MM.1S (cell line): Measurements from ENCODE around the gene ZMIZ1.
A peak's percentile ranks its signal among the peaks of the same experiment; 100 is the strongest.

Experiments used
- DNase-seq: peaks from one replicate; pipeline ENCODE4 v3.0.0-alpha.2; 2015
- H2AFZ ChIP-seq: fragments of 300-600 bp; sonication (generic); 2 replicates; pipeline ENCODE4 v1.6.0; 2016; ENCODE audit warnings: antibody characterized with exemption, low read length
- H3F3A ChIP-seq: fragments of 300-600 bp; sonication (generic); 2 replicates; pipeline ENCODE4 v1.6.1; 2016; ENCODE audit warnings: mild to moderate bottlenecking, antibody characterized with exemption, low read length, moderate library complexity, mixed read lengths; ENCODE audit not compliant: insufficient read depth
- H3K27ac ChIP-seq: fragments of 300-600 bp; sonication (generic); 2 replicates; pipeline ENCODE4 v1.5.1; 2016; ENCODE audit warnings: mild to moderate bottlenecking, low read length
- H3K27me3 ChIP-seq: fragments of 300-600 bp; sonication (generic); replicated peaks from 2 replicates; pipeline ENCODE4 v1.6.0; 2016; ENCODE audit warnings: low read length; ENCODE audit not compliant: insufficient read depth
- H3K36me3 ChIP-seq: fragments of 300-600 bp; sonication (generic); replicated peaks from 2 replicates; pipeline ENCODE4 v1.6.1; 2016; ENCODE audit warnings: mild to moderate bottlenecking, low read length, mixed read lengths; ENCODE audit not compliant: insufficient read depth
- H3K4me1 ChIP-seq: fragments of 300-600 bp; sonication (generic); 2 replicates; pipeline ENCODE4 v1.6.1; 2016; ENCODE audit warnings: low read length, mixed read lengths
- H3K4me2 ChIP-seq: fragments of 300-600 bp; sonication (generic); 2 replicates; pipeline ENCODE4 v1.6.0; 2016; ENCODE audit warnings: low read depth, low read length
- H3K4me3 ChIP-seq: fragments of 300-600 bp; sonication (generic); 2 replicates; pipeline ENCODE4 v1.5.1; 2016; ENCODE audit warnings: low read length, mixed read lengths
- H3K79me2 ChIP-seq: fragments of 300-600 bp; sonication (generic); 2 replicates; pipeline ENCODE4 v1.6.1; 2016; ENCODE audit warnings: mixed run types, low read length, mixed read lengths
- H3K9ac ChIP-seq: fragments of 300-600 bp; sonication (generic); 2 replicates; pipeline ENCODE4 v1.6.1; 2016; ENCODE audit warnings: low read length, mixed read lengths
- H3K9me2 ChIP-seq: fragments of 300-600 bp; sonication (generic); replicated peaks from 2 replicates; pipeline ENCODE4 v1.6.1; 2016; ENCODE audit warnings: mild to moderate bottlenecking, low read length, mixed read lengths; ENCODE audit not compliant: insufficient read depth
- H3K9me3 ChIP-seq: fragments of 300-600 bp; sonication (generic); replicated peaks from 2 replicates; pipeline ENCODE4 v1.6.1; 2016; ENCODE audit warnings: mild to moderate bottlenecking, low read length, mixed read lengths; ENCODE audit not compliant: insufficient read depth
- H4K20me1 ChIP-seq: fragments of 300-600 bp; sonication (generic); 2 replicates; pipeline ENCODE4 v1.6.1; 2016; ENCODE audit warnings: mild to moderate bottlenecking, low read length, moderate library complexity, mixed read lengths; ENCODE audit not compliant: insufficient read depth
- CTCF ChIP-seq: fragments of 300-600 bp; sonication (generic); IDR thresholded peaks from 2 replicates; pipeline ENCODE4 v1.5.1; 2016; ENCODE audit warnings: antibody characterized with exemption, low read length, mixed read lengths
- EZH2 ChIP-seq: fragments of 300-600 bp; sonication (generic); optimal IDR thresholded peaks from 2 replicates; pipeline ENCODE3; 2017; ENCODE audit warnings: low read depth, mild to moderate bottlenecking, antibody characterized with exemption, low read length, mixed read lengths
- EZH2phosphoT487 ChIP-seq: fragments of 300-600 bp; sonication (generic); IDR thresholded peaks from 2 replicates; pipeline ENCODE4 v1.6.1; 2018; ENCODE audit warnings: antibody characterized with exemption, low read length

Gene ZMIZ1

DNA sequence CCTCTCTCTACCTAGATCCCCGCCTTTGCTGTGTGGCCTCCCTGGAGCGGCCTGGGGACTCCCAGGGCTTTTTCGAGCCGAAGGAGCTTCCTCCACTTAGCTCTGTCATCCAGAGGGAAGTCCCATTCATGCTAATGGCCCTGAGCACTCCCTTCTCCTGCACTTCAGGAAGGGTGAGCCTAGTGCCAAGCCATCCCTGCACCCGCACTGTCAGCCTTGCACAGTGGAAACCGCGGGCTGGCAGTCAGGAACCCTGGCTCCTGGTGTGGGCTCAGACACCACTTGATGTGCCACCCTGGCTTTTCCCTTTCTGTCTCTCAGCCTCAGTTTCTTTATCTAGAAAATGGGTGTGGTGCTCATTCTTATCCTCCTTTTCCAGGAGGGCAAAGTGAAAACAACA lies 131.6 kb downstream of the ZMIZ1 start:
- no peaks in the 10 kb centered on the region for H4K20me1 ChIP-seq
- H3K4me1 ChIP-seq: no peaks in the 10 kb centered on the region
- no peaks in the 10 kb centered on the region for H3K79me2 ChIP-seq

GRCh38 chr10:79201706-79202105 lies 132.9 kb downstream of the ZMIZ1 start:
- no peak overlapping the region for H3K4me2 ChIP-seq
- no peaks in the 10 kb centered on the region for H3K27me3 ChIP-seq
- H3K4me1 ChIP-seq: no peaks in the 10 kb centered on the region
- no peaks in the 10 kb centered on the region for H3F3A ChIP-seq
- H3K9ac ChIP-seq: no peak overlapping the region
- H3K27ac ChIP-seq: no peak overlapping the region
- no peaks in the 10 kb centered on the region for H3K36me3 ChIP-seq
- no peaks in the 10 kb centered on the region for H3K79me2 ChIP-seq
- no peak overlapping the region for H3K4me3 ChIP-seq
- H3K9me3 ChIP-seq: no peaks in the 10 kb centered on the region
- no peaks in the 10 kb centered on the region for H4K20me1 ChIP-seq
- no peak for TF ChIP-seq EZH2phosphoT487
- no peak for TF ChIP-seq EZH2
- no peak for TF ChIP-seq CTCF
- no peak for DNase-seq
- H3K9me2 ChIP-seq: no peaks in the 10 kb centered on the region
- no peak overlapping the region for H2AFZ ChIP-seq

More for the DNA sequence above, 131.6 kb downstream of the ZMIZ1 start:
- no peaks in the 10 kb centered on the region for H3K9me2 ChIP-seq
- no peak for DNase-seq
- H3K4me3 ChIP-seq: no peak overlapping the region
- no peak overlapping the region for H3K9ac ChIP-seq
- no peaks in the 10 kb centered on the region for H3K9me3 ChIP-seq
- H2AFZ ChIP-seq: no peak overlapping the region
- no peak overlapping the region for H3K27ac ChIP-seq
- H3K4me2 ChIP-seq: no peak overlapping the region
- H3F3A ChIP-seq: no peaks in the 10 kb centered on the region
- no peaks in the 10 kb centered on the region for H3K27me3 ChIP-seq
- no peak for TF ChIP-seq CTCF
- no peak for TF ChIP-seq EZH2
- no peak for TF ChIP-seq EZH2phosphoT487
- H3K36me3 ChIP-seq: no peaks in the 10 kb centered on the region

DNA sequence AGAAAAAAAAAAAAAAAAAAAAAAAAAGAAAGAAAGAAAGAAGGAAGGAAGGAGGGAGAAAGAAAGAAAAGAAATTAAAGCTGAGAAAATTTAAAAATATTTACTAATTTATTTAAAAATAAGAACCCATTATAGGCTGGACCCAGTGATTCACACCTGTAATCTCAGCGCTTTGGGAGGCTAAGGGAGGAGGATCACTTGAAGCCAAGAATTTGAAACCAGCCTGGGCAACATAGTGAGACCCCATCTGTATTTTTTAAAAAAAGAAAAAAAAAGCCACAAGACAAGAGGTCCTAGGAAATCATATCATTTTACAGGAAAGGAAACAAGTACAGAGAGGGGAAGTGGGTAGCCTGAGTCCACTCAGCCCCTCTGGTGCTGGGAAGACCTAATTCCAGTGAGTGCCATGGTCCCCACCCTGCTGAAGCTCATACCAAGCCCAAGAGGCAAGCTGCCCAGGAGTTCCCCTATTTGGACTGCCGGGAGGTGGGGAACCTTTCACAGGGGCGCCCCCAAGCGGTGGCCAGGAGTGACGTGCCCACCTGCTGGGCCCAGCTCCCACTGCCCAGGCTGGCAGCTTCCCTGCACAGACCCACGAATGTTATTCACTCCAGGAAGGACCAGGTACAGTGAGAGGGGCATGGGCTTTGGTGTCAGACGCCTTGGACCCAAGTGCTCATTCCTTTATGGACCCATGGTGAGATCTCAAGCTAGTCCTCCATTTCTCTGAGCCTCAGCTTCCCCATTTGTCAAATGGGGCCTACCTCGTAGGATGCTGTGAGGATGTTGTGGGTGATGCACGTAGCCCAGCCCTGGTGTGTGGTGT lies 133.6 kb downstream of the ZMIZ1 start:
- Histone ChIP-seq H2AFZ (no peak overlapping the region), H3F3A (no peaks in the 10 kb centered on the region), H3K36me3 (no peaks in the 10 kb centered on the region), H3K4me1 (no peaks in the 10 kb centered on the region), H3K4me2 (no peak overlapping the region), H3K9ac (no peak overlapping the region), H3K27ac (no peak overlapping the region), H3K27me3 (no peaks in the 10 kb centered on the region), H3K9me3 (no peaks in the 10 kb centered on the region), H4K20me1 (no peaks in the 10 kb centered on the region), H3K79me2 (no peaks in the 10 kb centered on the region), H3K4me3 (no peak overlapping the region), H3K9me2 (no peaks in the 10 kb centered on the region)
- TF ChIP-seq CTCF (peak; percentile 58), EZH2phosphoT487 (no peak)
- DNase-seq: peak; percentile 15
